Measurements from ENCODE around the gene IDH3B. TPM values are rescaled to one million over a fixed set of nuclear protein-coding genes. Genes with fewer than 3 reads are reported as not detected.

IDH3B gene
- total RNA-seq, 4 donors from 2014 or later = 103 to 158 (median 116) TPM

- H3K27ac ChIP-seq = no peak overlapping the region
- WGBS, 2 donors (ENCODE audit: low coverage in 1 of 2) = 50 to 58% methylated on average over 3 of the region's 9 CpGs
- no peaks in the 10 kb centered on the region for H3K4me1 ChIP-seq
- TF ChIP-seq, protein P1, sequence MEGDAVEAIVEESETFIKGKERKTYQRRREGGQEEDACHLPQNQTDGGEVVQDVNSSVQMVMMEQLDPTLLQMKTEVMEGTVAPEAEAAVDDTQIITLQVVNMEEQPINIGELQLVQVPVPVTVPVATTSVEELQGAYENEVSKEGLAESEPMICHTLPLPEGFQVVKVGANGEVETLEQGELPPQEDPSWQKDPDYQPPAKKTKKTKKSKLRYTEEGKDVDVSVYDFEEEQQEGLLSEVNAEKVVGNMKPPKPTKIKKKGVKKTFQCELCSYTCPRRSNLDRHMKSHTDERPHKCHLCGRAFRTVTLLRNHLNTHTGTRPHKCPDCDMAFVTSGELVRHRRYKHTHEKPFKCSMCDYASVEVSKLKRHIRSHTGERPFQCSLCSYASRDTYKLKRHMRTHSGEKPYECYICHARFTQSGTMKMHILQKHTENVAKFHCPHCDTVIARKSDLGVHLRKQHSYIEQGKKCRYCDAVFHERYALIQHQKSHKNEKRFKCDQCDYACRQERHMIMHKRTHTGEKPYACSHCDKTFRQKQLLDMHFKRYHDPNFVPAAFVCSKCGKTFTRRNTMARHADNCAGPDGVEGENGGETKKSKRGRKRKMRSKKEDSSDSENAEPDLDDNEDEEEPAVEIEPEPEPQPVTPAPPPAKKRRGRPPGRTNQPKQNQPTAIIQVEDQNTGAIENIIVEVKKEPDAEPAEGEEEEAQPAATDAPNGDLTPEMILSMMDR (IDR thresholded peaks at IDR 0.05) = no peak
- TF ChIP-seq POLR2AphosphoS5 (IDR thresholded peaks at IDR 0.05) (no peak), EP300 (IDR thresholded peaks at IDR 0.05) (no peak)
- no peak overlapping the region for H3K4me3 ChIP-seq
- ATAC-seq = no peak
- peaks cover 0 to 12% of the 10 kb centered on the region in 2 donors for H3K36me3 ChIP-seq
- H3K9me3 ChIP-seq = no peaks in the 10 kb centered on the region
- no peaks in the 10 kb centered on the region for H3K27me3 ChIP-seq
Measured at GRCh38 chr20:2700913-2701620, 37.1 kb upstream of the IDH3B start.

DNA sequence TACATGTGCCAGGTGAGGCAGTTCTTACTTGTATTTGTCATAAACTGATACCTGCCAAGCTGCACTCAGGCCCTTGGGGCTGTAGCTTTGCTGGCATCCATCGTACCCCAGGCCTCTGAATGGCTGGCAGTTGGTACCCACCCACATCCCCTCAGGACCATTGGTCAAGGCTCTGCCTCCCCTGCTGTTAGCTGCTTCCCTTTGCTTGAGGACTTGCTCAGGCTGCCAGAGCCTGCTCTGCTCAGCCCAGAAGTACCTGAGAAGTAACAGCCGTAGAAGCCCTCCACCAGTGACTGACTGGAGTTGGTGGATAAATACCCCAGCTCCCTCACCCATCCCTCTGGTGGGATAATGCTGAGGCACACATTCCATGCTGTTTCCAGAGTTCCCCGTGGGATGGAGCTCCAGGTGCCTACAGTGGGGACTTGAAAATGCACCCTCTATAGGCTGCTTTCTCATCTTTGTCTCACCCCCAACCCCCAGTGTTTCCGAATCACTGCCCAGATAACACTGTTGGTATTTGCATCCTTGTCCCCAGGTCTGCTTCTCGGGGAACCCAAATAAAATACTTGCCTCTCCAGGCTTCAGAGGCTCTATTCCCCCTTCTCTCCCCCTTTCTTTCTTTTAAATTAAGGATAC, 35.9 kb upstream of the IDH3B start:
- 68 to 77% methylated on average over 3 to 4 of the region's 5 CpGs for WGBS, 2 donors (ENCODE audit: low coverage in 1 of 2)
- no peaks in the 10 kb centered on the region for H3K27me3 ChIP-seq
- peaks cover 0 to 2% of the 10 kb centered on the region in 2 donors for H3K36me3 ChIP-seq
- TF ChIP-seq EP300 (IDR thresholded peaks at IDR 0.05) = no peak
- no peak for TF ChIP-seq POLR2A (IDR thresholded peaks at IDR 0.05)
- TF ChIP-seq, protein P1 (IDR thresholded peaks at IDR 0.05) = no peak
- TF ChIP-seq POLR2AphosphoS5 (IDR thresholded peaks at IDR 0.05) = no peak
- H3K9me3 ChIP-seq = no peaks in the 10 kb centered on the region
- H3K27ac ChIP-seq = no peak overlapping the region
- no peaks in the 10 kb centered on the region for H3K4me1 ChIP-seq
- no peak overlapping the region for H3K4me3 ChIP-seq
- ATAC-seq = no peak

DNA sequence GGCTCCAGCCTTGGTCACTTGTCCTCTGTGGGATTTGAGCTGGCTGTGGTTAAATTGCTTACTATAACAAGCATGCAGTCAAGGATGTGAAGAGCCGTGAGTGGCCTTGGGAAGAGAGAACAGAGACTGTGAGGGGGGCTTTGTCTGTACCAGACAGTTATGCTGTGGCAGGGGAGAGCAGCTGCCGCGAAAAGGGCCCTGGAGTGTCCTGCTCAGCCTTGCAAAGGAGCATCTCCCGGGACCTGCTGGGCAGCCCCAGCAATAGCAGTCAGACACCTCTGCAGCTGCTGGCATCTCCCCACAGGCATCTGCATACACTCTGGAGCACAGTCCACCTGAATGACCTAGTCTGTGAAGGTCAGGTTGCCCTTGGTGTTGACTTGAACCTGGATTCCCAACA, 34.9 kb upstream of the IDH3B start:
- peaks cover 3% of the 10 kb centered on the region for H3K27me3 ChIP-seq
- H3K27ac ChIP-seq = no peak overlapping the region
- 57% methylated on average over 1 of the region's 4 CpGs; no CpG with 5 or more reads in 1 of the 2 donors for WGBS, 2 donors (ENCODE audit: low coverage in 1 of 2)
- H3K36me3 ChIP-seq = no peaks in the 10 kb centered on the region
- no peak for TF ChIP-seq EP300 (IDR thresholded peaks at IDR 0.05)
- TF ChIP-seq, protein P1 (IDR thresholded peaks at IDR 0.05) = no peak
- no peak for TF ChIP-seq POLR2AphosphoS5 (IDR thresholded peaks at IDR 0.05)
- no peak for TF ChIP-seq POLR2A (IDR thresholded peaks at IDR 0.05)
- H3K4me1 ChIP-seq = peaks cover 0 to 10% (median 2%) of the 10 kb centered on the region in 3 donors
- H3K4me3 ChIP-seq = no peak overlapping the region
- no peaks in the 10 kb centered on the region for H3K9me3 ChIP-seq
- no peak for ATAC-seq

GRCh38 chr20:2698186-2698817, 34.3 kb upstream of the IDH3B start:
- H3K4me1 ChIP-seq = peaks cover 0 to 16% (median 2%) of the 10 kb centered on the region in 3 donors
- peaks cover 8% of the 10 kb centered on the region for H3K27me3 ChIP-seq
- no peak for ATAC-seq
- no peaks in the 10 kb centered on the region for H3K9me3 ChIP-seq
- H3K27ac ChIP-seq = no peak overlapping the region
- TF ChIP-seq POLR2AphosphoS5 (IDR thresholded peaks at IDR 0.05) = no peak
- H3K36me3 ChIP-seq = no peaks in the 10 kb centered on the region
- 77 to 100% methylated on average over 1 to 3 of the region's 4 CpGs for WGBS, 2 donors (ENCODE audit: low coverage in 1 of 2)
- no peak overlapping the region for H3K4me3 ChIP-seq

- Histone ChIP-seq H3K36me3 (no peaks in the 10 kb centered on the region), H3K27ac (no peak overlapping the region), H3K4me3 (no peak overlapping the region), H3K9me3 (no peaks in the 10 kb centered on the region), H3K27me3 (peaks cover 8% of the 10 kb centered on the region), H3K4me1 (peaks cover 0 to 17% (median 2%) of the 10 kb centered on the region in 3 donors)
- TF ChIP-seq EP300 (IDR thresholded peaks at IDR 0.05) = no peak
- TF ChIP-seq, protein P1 (IDR thresholded peaks at IDR 0.05) = no peak
- no peak for TF ChIP-seq POLR2A (IDR thresholded peaks at IDR 0.05)
- TF ChIP-seq POLR2AphosphoS5 (IDR thresholded peaks at IDR 0.05) = no peak
- 50% methylated on average over 1 of the region's 3 CpGs; no CpG with 5 or more reads in 1 of the 2 donors for WGBS, 2 donors (ENCODE audit: low coverage in 1 of 2)
- ATAC-seq = no peak
Measured at GRCh38 chr20:2697768-2698167, 33.8 kb upstream of the IDH3B start.
